GM12873 (cell line): ENCODE data around the gene FRAS1.

Experiments used
- TF ChIP-seq, protein P1 (sequence below): IDR thresholded peaks from 2 replicates; pipeline ENCODE4 v1.5.1; 2012; ENCODE audit warnings: low read depth, mild to moderate bottlenecking, moderate library complexity, low read length, control low read depth; ENCODE audit not compliant: insufficient read depth; ENCODE audit errors: missing control alignments

Gene FRAS1

DNA sequence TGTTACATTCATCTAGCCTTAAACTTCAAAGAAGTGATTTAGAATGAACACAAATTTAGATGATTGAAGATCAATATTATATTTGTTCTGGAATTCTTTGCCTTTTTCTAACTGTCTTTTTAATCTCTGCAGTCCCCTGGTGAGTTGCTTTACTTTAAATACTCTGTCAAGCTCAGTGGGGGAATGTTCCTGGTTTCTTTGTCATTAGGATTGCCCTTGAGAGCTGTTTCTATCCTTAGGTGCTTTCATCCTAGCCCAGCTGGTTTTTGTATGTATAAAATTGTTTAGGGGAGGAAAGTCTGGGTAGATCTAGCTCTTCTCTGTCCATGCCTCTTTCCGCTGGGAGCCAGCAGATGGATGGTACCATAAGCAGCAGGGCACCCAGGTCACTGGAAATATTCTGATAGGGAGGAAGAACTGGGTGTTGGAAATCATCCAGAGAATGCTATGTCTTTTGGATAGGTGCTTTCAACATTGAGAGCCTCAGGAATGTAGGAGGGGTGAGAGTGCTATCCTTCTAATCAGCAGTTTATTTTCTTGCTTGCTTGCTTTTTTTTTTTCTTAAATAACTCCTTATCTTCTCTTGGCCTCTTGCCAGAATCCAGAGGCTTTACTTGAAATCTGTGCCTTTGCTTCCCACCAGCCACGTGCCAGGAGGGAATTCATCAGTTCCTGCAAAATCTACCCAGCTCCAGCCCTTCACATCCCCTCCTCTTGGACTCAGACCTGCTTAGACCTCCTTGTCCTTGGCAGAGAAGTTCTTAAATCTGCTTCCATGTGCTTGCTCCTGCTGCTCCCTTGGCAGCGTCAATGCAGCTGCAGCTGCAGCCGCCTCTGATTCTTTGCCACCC lies 279.2 kb downstream of the FRAS1 start:
- TF ChIP-seq, protein P1, sequence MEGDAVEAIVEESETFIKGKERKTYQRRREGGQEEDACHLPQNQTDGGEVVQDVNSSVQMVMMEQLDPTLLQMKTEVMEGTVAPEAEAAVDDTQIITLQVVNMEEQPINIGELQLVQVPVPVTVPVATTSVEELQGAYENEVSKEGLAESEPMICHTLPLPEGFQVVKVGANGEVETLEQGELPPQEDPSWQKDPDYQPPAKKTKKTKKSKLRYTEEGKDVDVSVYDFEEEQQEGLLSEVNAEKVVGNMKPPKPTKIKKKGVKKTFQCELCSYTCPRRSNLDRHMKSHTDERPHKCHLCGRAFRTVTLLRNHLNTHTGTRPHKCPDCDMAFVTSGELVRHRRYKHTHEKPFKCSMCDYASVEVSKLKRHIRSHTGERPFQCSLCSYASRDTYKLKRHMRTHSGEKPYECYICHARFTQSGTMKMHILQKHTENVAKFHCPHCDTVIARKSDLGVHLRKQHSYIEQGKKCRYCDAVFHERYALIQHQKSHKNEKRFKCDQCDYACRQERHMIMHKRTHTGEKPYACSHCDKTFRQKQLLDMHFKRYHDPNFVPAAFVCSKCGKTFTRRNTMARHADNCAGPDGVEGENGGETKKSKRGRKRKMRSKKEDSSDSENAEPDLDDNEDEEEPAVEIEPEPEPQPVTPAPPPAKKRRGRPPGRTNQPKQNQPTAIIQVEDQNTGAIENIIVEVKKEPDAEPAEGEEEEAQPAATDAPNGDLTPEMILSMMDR, result no peak

DNA sequence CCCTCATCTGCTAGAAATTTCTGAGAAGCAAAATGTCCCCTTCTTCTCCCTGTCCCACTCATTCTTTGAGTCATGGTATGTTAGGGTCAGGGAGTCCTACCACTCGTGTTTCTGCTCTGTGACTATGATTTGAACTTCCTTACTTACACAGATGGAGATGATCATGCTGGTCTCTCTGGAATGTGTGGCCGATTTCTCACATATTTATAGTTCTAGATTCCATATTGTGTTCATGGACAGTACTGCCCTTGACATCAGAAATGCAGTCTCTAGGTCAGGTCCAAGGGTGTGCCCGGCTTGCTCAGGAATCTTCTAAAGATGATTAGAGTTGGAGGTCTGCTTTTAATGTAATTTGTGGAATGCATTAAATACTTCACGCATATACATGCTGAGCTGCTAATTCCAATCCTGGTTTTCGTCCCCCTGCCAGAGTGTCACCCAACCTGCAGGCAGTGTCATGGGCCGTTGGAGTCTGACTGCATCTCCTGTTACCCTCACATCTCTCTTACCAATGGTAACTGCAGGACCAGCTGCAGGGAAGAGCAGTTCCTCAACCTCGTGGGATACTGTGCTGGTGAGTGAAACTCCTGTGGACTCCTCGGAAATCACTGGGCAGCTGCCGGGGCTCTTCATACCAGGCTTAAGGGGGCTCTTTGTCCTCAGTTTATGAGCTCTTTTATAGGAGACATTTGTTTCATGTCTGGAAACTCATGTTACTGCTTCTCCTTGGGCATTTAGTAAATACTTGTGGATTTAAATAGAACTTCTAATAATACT lies 280.3 kb downstream of the FRAS1 start:
- TF ChIP-seq, protein P1, result no peak

DNA sequence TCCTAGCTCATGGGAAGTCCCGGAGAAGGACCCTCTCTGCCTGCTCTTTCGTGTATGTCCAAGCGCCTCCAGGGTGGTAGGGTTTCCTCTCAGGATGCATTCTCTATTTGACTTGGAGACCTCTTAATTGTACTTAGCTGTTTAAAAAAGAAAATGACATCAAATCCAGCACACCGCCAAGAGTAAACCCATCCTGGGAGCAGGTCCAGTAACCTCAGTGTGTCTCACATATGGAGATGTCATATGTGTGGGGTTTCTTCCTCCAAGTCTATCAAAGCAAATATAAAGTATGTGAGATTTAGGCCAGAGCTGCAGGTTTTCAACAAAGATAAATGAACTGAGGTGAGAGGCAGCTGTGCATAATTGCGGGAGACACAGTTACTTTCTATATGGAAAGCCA lies 285.0 kb downstream of the FRAS1 start:
- TF ChIP-seq, protein P1, result no peak

DNA sequence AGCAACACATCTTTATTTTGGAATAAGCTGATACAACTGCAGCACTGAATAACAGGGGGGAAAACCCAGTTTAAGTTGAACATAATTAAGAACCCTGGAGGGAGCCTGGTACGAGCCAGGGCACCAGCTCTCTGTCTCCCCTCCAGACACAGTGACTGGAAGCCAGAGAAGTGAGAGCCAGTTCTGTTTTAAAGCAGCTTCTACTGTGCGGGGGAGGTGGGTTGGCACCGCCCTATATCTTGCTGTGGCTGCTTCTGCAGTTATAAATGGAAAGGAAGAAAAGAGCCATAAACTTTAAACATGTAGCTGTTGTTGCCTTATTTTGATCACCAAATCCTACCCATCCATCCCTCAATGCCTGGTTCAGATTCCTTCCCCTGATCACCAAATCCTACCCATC lies 286.6 kb downstream of the FRAS1 start:
- TF ChIP-seq, protein P1, result no peak

DNA sequence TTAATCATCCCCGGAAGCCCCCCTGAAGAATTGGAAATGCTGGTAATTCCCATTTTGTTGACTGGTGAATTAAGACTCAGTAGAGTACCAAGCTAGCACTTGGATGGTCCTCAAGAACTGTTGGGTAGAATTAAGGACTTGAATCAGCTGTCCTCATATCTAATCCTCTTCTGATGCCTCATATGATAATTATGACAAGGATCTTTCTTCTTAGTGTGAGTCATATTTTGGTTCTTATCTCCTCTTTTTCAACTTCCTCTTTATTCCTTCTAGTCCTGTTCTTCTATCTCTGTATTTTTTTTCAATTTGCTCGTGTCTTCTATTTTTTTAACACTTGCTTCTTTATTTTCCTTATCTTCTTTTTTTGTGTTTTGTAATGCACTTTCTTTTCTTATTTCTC lies 288.1 kb downstream of the FRAS1 start:
- TF ChIP-seq, protein P1, result no peak

DNA sequence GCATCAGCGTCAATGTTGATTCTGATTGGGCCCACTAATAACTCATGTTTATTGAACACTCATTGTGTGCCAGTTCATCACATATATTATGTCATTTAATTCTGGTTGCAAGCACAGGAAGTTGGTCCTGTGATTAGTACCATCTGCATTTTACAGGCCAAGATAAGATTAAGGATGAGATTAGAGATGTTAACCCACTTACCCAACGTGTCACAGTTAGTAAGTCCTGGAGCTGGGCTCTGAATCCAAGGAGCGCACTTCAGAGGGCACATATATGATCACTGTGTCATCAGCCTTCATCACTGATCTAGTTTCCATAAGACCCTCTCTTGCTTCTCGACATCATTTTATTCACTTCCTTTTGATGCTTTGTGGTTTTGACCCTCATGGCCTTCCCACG lies 289.1 kb downstream of the FRAS1 start:
- TF ChIP-seq, protein P1, result no peak

DNA sequence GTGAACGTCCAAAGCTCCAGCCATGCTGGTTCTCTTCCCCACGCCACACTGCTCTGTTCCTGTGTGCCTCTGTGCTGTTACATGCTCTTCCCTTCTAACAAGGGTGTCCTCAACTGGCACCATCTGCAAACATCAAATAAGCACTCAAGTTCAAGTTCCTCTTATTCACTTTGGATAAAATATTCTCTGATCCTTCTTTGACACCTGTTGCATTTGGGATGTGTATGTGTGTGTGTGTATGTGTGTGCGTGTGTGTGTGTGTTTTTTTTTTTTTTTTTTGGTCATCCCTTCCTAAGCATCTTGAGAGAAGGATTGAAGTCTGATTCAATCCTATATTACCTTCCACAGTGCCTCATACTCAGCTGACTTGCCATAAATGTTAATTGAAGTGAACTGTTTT lies 290.4 kb downstream of the FRAS1 start:
- TF ChIP-seq, protein P1, result no peak
